Parathyroid adenoma (tissue), 2 donors: ENCODE data around the gene AGAP1.

Source experiments
- H2AFZ ChIP-seq: fragments of 300-600 bp; sonication (generic); one replicate; pipeline ENCODE4 v1.7.0; 2017; ENCODE audit warnings: antibody characterized with exemption, mild to moderate bottlenecking
- H3K27ac ChIP-seq: fragments of 300-600 bp; sonication (generic); one replicate; pipeline ENCODE4 v1.7.0; 2017
- H3K27me3 ChIP-seq: fragments of 300-600 bp; sonication (generic); one replicate; pipeline ENCODE4 v1.7.0; 2017; ENCODE audit warnings: low read length; ENCODE audit not compliant: control insufficient read depth, insufficient read depth
- H3K36me3 ChIP-seq: fragments of 300-600 bp; sonication (generic); one replicate; pipeline ENCODE4 v1.7.0; 2017; ENCODE audit warnings: low read length; ENCODE audit not compliant: control insufficient read depth, insufficient read depth
- H3K4me1 ChIP-seq: fragments of 300-600 bp; sonication (generic); one replicate; pipeline ENCODE4 v1.7.0; 2017; ENCODE audit warnings: control low read depth
- H3K4me2 ChIP-seq: fragments of 300-600 bp; sonication (generic); one replicate; pipeline ENCODE4 v1.7.0; 2017; ENCODE audit warnings: low read length
- H3K4me3 ChIP-seq: fragments of 300-600 bp; sonication (generic); one replicate; pipeline ENCODE4 v1.7.0; 2017; ENCODE audit warnings: low read depth, low read length
- H3K79me2 ChIP-seq: fragments of 300-600 bp; sonication (generic); one replicate; pipeline ENCODE4 v1.7.0; 2017; ENCODE audit warnings: control low read depth
- H3K9ac ChIP-seq: fragments of 300-600 bp; sonication (generic); one replicate; pipeline ENCODE4 v1.7.0; 2017; ENCODE audit warnings: mild to moderate bottlenecking
- H3K9me3 ChIP-seq: fragments of 300-600 bp; sonication (generic); one replicate; pipeline ENCODE4 v1.7.0; 2017; ENCODE audit warnings: low read length; ENCODE audit not compliant: control insufficient read depth
- CTCF ChIP-seq: fragments of 300-600 bp; sonication (generic); IDR thresholded peaks from one replicate; pipeline ENCODE4 v1.7.0; 2017; ENCODE audit warnings: antibody characterized with exemption, mild to moderate bottlenecking
- donor health status: primary hyperparathyroidism.

Gene AGAP1

GRCh38 chr2:236113425-236113824 lies 619.6 kb downstream of the AGAP1 start:
- Histone ChIP-seq H2AFZ (no peak overlapping the region), H3K4me2 (no peak overlapping the region), H3K27ac (no peak overlapping the region), H3K9ac (no peak overlapping the region), H3K4me1 (no peaks in the 10 kb centered on the region), H3K4me3 (no peak overlapping the region), H3K9me3 (no peaks in the 10 kb centered on the region), H3K27me3 (no peaks in the 10 kb centered on the region), H3K79me2 (no peaks in the 10 kb centered on the region), H3K36me3 (no peaks in the 10 kb centered on the region)
- TF ChIP-seq CTCF, result no peak

GRCh38 chr2:236113948-236114347 lies 620.1 kb downstream of the AGAP1 start:
- H3K36me3 ChIP-seq, result no peaks in the 10 kb centered on the region
- no peak overlapping the region for H3K4me3 ChIP-seq
- no peaks in the 10 kb centered on the region for H3K27me3 ChIP-seq
- TF ChIP-seq CTCF, result no peak
- no peaks in the 10 kb centered on the region for H3K79me2 ChIP-seq
- H2AFZ ChIP-seq, result no peak overlapping the region
- H3K9ac ChIP-seq, result no peak overlapping the region
- no peak overlapping the region for H3K27ac ChIP-seq
- H3K9me3 ChIP-seq, result no peaks in the 10 kb centered on the region
- H3K4me2 ChIP-seq, result no peak overlapping the region
- H3K4me1 ChIP-seq, result no peaks in the 10 kb centered on the region

GRCh38 chr2:236114959-236115358 lies 621.1 kb downstream of the AGAP1 start:
- Histone ChIP-seq H3K4me3 (no peak overlapping the region), H3K4me1 (no peaks in the 10 kb centered on the region), H3K9ac (no peak overlapping the region), H3K27me3 (no peaks in the 10 kb centered on the region), H3K79me2 (no peaks in the 10 kb centered on the region), H3K27ac (no peak overlapping the region), H3K4me2 (no peak overlapping the region), H2AFZ (no peak overlapping the region), H3K9me3 (no peaks in the 10 kb centered on the region), H3K36me3 (no peaks in the 10 kb centered on the region)
- TF ChIP-seq CTCF, result no peak

GRCh38 chr2:236117401-236117800 lies 623.6 kb downstream of the AGAP1 start:
- no peak for TF ChIP-seq CTCF
- H3K27ac ChIP-seq, result no peak overlapping the region
- no peaks in the 10 kb centered on the region for H3K9me3 ChIP-seq

GRCh38 chr2:236117861-236118269 lies 624.0 kb downstream of the AGAP1 start:
- no peaks in the 10 kb centered on the region for H3K79me2 ChIP-seq
- no peaks in the 10 kb centered on the region for H3K4me1 ChIP-seq
- no peaks in the 10 kb centered on the region for H3K27me3 ChIP-seq
- H3K36me3 ChIP-seq, result no peaks in the 10 kb centered on the region
- no peak overlapping the region for H3K4me3 ChIP-seq
- H3K9me3 ChIP-seq, result no peaks in the 10 kb centered on the region
- no peak overlapping the region for H3K9ac ChIP-seq
- TF ChIP-seq CTCF, result no peak
- H3K27ac ChIP-seq, result no peak overlapping the region
- no peak overlapping the region for H3K4me2 ChIP-seq
- H2AFZ ChIP-seq, result no peak overlapping the region

More at GRCh38 chr2:236117401-236117800, 623.6 kb downstream of the AGAP1 start:
- Histone ChIP-seq H3K36me3 (no peaks in the 10 kb centered on the region), H3K79me2 (no peaks in the 10 kb centered on the region), H2AFZ (no peak overlapping the region), H3K27me3 (no peaks in the 10 kb centered on the region), H3K4me1 (no peaks in the 10 kb centered on the region), H3K4me3 (no peak overlapping the region), H3K9ac (no peak overlapping the region), H3K4me2 (no peak overlapping the region)
